Nephron (organoid): ENCODE data around the gene FAM193A.
"Not testable (repeated sequence)": the region's sequence is repeated elsewhere in the genome, so short reads cannot be mapped to it uniquely, and the experiment has no call there.

ENCODE experiments used
- H3K27ac Mint-ChIP-seq, 3 experiments: 2 replicates each; pipeline ENCODE4 v1.8.0; 2020; ENCODE audit warnings: mixed read lengths in 3 of 3, mild to moderate bottlenecking in 2 of 3, moderate library complexity in 1 of 3
- H3K27me3 Mint-ChIP-seq: 2 replicates; pipeline ENCODE4 v1.8.0; 2021; ENCODE audit warnings: low read depth, mild to moderate bottlenecking, moderate library complexity, mixed read lengths
- H3K36me3 Mint-ChIP-seq: 2 replicates; pipeline ENCODE4 v1.8.0; 2020; ENCODE audit warnings: low read depth, mixed read lengths
- H3K4me1 Mint-ChIP-seq: 2 replicates; pipeline ENCODE4 v1.8.0; 2020; ENCODE audit warnings: mixed read lengths
- H3K4me3 Mint-ChIP-seq, 3 experiments: 2 replicates each; pipeline ENCODE4 v1.8.0; 2020; ENCODE audit warnings: mild to moderate bottlenecking in 3 of 3, mixed read lengths in 3 of 3, moderate library complexity in 2 of 3
- H3K9me3 Mint-ChIP-seq: 2 replicates; pipeline ENCODE4 v1.8.0; 2020; ENCODE audit warnings: mixed read lengths
- TF ChIP-seq, protein P1 (sequence below), 3 experiments: fragments of 200-600 bp; sonication (generic); IDR thresholded peaks; one replicate each; pipeline ENCODE4 v1.5.0; 2021; ENCODE audit warnings: antibody characterized with exemption in 3 of 3; ENCODE audit not compliant: unreplicated experiment in 3 of 3

The FAM193A gene

DNA sequence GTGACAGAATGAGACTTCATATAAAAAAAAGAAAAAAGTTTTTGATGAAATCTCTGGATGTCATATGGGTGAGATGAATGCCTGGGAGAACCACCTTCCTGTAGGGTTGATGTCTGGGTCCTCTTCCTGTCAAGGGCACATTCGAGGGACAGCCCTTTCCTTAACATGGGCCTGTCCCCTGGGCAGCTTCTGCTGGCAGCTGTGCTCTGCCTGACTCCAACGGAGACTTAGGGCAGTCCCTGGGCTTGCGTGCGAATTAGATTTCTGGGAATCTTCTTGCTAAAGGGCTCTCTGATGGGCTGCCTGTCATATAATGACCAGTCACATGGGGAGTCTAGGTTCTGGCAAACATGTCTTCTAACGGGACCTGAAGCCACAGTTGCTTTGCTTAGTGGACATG lies 179.0 kb downstream of the FAM193A start:
- peak overlapping the region in 1 of 3 experiments; percentile 47 for H3K27ac Mint-ChIP-seq
- H3K4me1 Mint-ChIP-seq: peaks cover 6% of the 10 kb centered on the region
- TF ChIP-seq, protein P1, sequence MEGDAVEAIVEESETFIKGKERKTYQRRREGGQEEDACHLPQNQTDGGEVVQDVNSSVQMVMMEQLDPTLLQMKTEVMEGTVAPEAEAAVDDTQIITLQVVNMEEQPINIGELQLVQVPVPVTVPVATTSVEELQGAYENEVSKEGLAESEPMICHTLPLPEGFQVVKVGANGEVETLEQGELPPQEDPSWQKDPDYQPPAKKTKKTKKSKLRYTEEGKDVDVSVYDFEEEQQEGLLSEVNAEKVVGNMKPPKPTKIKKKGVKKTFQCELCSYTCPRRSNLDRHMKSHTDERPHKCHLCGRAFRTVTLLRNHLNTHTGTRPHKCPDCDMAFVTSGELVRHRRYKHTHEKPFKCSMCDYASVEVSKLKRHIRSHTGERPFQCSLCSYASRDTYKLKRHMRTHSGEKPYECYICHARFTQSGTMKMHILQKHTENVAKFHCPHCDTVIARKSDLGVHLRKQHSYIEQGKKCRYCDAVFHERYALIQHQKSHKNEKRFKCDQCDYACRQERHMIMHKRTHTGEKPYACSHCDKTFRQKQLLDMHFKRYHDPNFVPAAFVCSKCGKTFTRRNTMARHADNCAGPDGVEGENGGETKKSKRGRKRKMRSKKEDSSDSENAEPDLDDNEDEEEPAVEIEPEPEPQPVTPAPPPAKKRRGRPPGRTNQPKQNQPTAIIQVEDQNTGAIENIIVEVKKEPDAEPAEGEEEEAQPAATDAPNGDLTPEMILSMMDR (IDR thresholded peaks at IDR 0.05; ENCODE audit: unreplicated experiment in 3 of 3): no peak
- H3K4me3 Mint-ChIP-seq: no peak overlapping the region
- H3K9me3 Mint-ChIP-seq: peaks cover 6% of the 10 kb centered on the region
- peaks cover 68% of the 10 kb centered on the region for H3K36me3 Mint-ChIP-seq
- H3K27me3 Mint-ChIP-seq: no peaks in the 10 kb centered on the region

DNA sequence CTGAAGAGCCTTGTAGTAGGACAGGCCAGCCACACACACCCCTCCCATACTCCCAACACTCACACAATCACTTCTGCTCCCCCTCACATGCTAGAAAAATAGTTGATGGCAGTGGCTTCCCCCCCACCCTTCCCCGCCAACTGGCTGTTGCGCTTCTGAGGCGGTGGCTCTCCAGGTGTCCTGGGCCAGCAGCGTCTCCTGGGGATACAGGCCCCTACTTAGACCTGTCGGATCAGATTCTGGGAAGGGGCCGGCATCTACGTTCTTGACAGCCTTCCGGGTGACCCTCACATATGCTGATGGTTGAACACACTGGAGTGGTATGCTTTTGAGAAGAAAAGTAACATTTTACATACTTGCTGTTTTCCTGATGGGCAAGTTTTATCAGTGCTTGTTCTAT lies 179.8 kb downstream of the FAM193A start:
- Mint-ChIP-seq H3K4me1 (peaks cover 6% of the 10 kb centered on the region), H3K4me3 (no peak overlapping the region), H3K27me3 (no peaks in the 10 kb centered on the region), H3K36me3 (peaks cover 66% of the 10 kb centered on the region), H3K27ac (peak overlapping the region in 1 of 3 experiments; percentile 56), H3K9me3 (peaks cover 6% of the 10 kb centered on the region)
- TF ChIP-seq, protein P1 (IDR thresholded peaks at IDR 0.05; ENCODE audit: unreplicated experiment in 3 of 3): no peak

DNA sequence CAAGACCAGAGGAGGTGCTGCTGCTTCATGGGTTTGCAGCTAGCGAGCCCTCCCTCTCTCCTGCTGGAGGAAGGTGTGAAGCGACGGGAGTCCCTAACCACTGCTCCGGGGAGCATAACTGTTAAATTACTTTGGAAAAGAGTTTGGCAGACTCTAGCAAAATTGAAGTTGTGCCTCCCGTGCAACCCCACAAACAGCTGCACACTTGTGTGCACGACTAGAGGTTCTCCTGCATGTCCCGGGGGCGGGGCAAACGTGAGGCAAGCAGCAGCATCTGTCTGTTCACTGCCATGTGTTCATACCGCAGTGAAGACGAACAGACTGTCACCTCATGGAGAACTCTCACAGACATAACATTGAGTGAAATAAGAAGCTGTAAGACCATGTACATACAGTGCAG lies 185.1 kb downstream of the FAM193A start:
- no peaks in the 10 kb centered on the region for H3K27me3 Mint-ChIP-seq
- peaks cover 54% of the 10 kb centered on the region for H3K36me3 Mint-ChIP-seq
- TF ChIP-seq, protein P1 (IDR thresholded peaks at IDR 0.05; ENCODE audit: unreplicated experiment in 3 of 3): no peak
- H3K4me3 Mint-ChIP-seq: no peak overlapping the region
- no peaks in the 10 kb centered on the region for H3K9me3 Mint-ChIP-seq
- H3K4me1 Mint-ChIP-seq: no peaks in the 10 kb centered on the region
- H3K27ac Mint-ChIP-seq: no peak overlapping the region

DNA sequence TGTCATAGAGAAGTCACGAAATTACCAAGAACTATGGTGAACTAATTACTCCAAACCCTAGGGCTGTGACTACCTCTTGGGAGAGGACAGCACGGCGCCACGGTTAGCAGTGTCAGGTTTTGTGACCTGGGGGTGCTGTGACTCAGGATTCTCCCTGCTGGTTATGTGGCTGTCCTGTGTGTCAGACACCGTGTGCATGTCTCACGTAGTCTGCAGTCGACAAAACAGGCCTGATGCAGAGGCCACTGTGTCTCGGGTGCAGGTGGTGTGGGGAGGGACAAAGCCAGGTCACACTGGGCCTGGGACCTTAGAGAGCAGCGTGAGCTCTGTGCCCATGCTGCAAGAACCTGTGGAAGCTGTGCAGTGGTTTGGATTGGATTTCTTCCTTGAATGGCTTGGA lies 185.6 kb downstream of the FAM193A start:
- H3K4me3 Mint-ChIP-seq: no peak overlapping the region
- no peaks in the 10 kb centered on the region for H3K9me3 Mint-ChIP-seq
- H3K27me3 Mint-ChIP-seq: no peaks in the 10 kb centered on the region
- no peaks in the 10 kb centered on the region for H3K4me1 Mint-ChIP-seq
- H3K36me3 Mint-ChIP-seq: peaks cover 55% of the 10 kb centered on the region
- TF ChIP-seq, protein P1 (IDR thresholded peaks at IDR 0.05; ENCODE audit: unreplicated experiment in 3 of 3): no peak
- H3K27ac Mint-ChIP-seq: no peak overlapping the region

DNA sequence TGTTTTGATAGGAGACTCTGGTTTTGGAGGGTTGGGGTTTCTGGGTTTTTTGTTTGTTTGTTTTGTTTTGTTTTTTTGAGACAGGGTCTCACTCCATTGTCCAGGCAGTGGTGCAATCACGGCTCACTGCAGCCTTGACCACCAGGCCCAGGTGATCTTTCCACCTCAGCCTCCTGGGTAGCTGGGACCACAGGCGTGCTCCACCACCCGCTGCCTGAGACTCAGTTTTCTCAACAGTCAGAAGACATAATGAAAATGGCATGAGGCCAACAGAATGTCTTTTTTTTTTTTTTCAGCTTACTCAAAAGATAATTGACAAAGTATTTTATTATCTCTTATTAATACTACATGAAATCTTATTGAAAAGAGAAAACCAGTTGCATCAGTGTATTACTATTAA lies 187.3 kb downstream of the FAM193A start:
- TF ChIP-seq, protein P1 (IDR thresholded peaks at IDR 0.05; ENCODE audit: unreplicated experiment in 3 of 3): no peak
- no peaks in the 10 kb centered on the region for H3K4me1 Mint-ChIP-seq
- H3K27me3 Mint-ChIP-seq: no peaks in the 10 kb centered on the region
- no peaks in the 10 kb centered on the region for H3K9me3 Mint-ChIP-seq
- H3K36me3 Mint-ChIP-seq: peaks cover 46% of the 10 kb centered on the region
- H3K27ac Mint-ChIP-seq: peak overlapping the region in 1 of 3 experiments; percentile 15
- no peak overlapping the region for H3K4me3 Mint-ChIP-seq

DNA sequence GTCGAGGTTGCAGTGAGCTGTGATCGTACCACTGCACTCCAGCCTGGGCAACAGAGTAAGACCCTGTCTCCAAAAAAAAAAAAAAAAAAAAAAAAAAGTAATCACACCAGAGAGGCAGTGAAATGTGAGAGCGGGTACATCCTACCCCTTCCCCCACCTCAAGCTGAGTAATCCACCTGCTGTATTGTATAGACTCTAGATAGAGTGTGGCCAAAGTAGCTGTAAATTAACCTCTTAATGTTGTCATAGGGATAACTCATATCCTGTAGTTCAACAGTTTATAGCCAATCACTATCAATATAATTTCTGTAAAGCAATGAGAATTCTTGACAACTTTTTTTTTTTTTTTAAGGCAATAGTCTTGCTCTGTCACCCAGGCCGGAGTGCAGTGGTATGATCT lies 188.9 kb downstream of the FAM193A start:
- Mint-ChIP-seq H3K4me1 (no peaks in the 10 kb centered on the region), H3K27ac (no peak overlapping the region), H3K4me3 (no peak overlapping the region), H3K9me3 (no peaks in the 10 kb centered on the region), H3K27me3 (no peaks in the 10 kb centered on the region), H3K36me3 (peaks cover 40% of the 10 kb centered on the region)
- TF ChIP-seq, protein P1 (IDR thresholded peaks at IDR 0.05; ENCODE audit: unreplicated experiment in 3 of 3): no peak

DNA sequence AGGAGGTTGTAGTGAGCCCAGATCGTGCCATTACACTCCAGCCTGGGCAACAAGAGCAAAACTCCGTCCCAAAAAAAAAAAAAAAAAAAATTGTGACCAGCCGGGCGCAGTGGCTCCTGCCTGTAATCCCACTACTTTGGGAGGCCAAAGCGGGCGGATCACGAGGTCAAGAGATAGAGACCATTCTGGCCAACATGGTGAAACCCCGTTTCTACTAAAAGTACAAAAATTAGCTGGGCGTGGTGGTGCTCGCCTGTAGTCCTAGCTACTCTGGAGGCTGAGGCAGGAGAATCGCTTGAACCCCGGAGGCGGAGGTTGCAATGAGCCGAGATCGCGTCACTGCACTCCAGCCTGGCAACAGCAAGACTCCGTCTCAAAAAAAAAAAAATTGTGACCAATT lies 190.4 kb downstream of the FAM193A start:
- H3K4me3 Mint-ChIP-seq, H3K4me1 Mint-ChIP-seq, H3K9me3 Mint-ChIP-seq, H3K27ac Mint-ChIP-seq, H3K27me3 Mint-ChIP-seq: not testable (repeated sequence)
- H3K36me3 Mint-ChIP-seq: peaks cover 41% of the 10 kb centered on the region
